GM10248 (cell line): ENCODE measurements around the gene MYL11.
A peak's percentile ranks its signal among the peaks of the same experiment; 100 is the strongest.

ENCODE experiments used
- CTCF ChIA-PET: fragments of 300-600 bp; sonication (Branson Sonifier 250); formaldehyde crosslinking; extraction: SDS; loops from one replicate; lab custom pipeline; 2021; ENCODE audit warnings: antibody characterized with exemption; lab: Yijun Ruan, JAX
- POLR2A ChIA-PET: fragments of 350-650 bp; sonication (Branson Sonifier 250); formaldehyde crosslinking; extraction: SDS; loops from one replicate; lab custom pipeline; 2020; ENCODE audit warnings: antibody characterized with exemption; lab: Yijun Ruan, JAX
- DNase-seq: peaks from one replicate; pipeline ENCODE4 v3.0.0; 2012; ENCODE audit errors: extremely low spot score
- TF ChIP-seq, protein P1 (sequence below): IDR thresholded peaks from 2 replicates; pipeline ENCODE4 v1.5.1; 2012; ENCODE audit warnings: mild to moderate bottlenecking, low read depth; ENCODE audit errors: extremely low read depth, missing control alignments, control extremely low read depth

Gene MYL11

DNA sequence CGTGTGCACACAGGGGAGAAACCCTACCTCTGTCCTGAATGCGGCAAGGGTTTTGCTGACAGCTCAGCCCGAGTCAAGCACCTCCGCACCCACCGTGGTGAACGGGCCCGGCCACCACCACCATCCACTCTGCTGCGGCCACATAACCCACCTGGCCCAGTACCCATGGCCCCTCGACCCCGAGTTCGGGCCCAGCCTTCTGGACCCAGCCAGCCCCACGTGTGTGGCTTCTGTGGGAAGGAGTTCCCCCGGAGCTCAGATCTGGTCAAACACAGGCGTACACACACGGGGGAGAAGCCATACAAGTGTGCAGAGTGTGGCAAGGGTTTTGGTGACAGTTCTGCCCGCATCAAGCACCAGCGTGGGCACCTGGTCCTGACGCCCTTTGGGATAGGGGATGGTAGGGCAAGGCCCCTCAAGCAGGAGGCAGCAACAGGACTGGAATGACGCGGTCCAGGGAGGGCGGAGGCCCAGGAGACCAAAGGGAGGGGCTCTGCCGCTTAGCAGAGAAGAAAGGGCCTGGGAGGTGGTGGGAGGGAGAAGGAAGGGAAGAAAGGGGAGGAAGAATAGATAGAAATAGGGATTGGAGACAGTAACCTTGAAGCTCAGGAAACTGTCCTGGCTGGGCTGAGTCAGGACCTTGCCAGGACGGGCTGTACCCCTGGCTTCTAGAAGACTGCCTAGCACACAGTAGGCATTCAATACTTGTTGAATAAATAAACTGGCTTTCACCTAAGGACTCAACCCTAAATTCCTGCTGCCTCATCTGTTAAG, 24.2 kb downstream of the MYL11 start:
- CTCF ChIA-PET = interaction anchor here (0.9 to 3.7 kb wide), 6 partner anchors 9 to 307 kb away, joined by 3 to 29 read pairs (median 3); partner anchors contain the start of genes DCTPP1, TBX6 and ZNF771
- TF ChIP-seq, protein P1, sequence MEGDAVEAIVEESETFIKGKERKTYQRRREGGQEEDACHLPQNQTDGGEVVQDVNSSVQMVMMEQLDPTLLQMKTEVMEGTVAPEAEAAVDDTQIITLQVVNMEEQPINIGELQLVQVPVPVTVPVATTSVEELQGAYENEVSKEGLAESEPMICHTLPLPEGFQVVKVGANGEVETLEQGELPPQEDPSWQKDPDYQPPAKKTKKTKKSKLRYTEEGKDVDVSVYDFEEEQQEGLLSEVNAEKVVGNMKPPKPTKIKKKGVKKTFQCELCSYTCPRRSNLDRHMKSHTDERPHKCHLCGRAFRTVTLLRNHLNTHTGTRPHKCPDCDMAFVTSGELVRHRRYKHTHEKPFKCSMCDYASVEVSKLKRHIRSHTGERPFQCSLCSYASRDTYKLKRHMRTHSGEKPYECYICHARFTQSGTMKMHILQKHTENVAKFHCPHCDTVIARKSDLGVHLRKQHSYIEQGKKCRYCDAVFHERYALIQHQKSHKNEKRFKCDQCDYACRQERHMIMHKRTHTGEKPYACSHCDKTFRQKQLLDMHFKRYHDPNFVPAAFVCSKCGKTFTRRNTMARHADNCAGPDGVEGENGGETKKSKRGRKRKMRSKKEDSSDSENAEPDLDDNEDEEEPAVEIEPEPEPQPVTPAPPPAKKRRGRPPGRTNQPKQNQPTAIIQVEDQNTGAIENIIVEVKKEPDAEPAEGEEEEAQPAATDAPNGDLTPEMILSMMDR = no peak
- POLR2A ChIA-PET = interaction anchor here (0.9 kb wide), 1 partner anchor 11 kb away, joined by 4 read pairs; no protein-coding TSS in a partner anchor
- no peak for DNase-seq

DNA sequence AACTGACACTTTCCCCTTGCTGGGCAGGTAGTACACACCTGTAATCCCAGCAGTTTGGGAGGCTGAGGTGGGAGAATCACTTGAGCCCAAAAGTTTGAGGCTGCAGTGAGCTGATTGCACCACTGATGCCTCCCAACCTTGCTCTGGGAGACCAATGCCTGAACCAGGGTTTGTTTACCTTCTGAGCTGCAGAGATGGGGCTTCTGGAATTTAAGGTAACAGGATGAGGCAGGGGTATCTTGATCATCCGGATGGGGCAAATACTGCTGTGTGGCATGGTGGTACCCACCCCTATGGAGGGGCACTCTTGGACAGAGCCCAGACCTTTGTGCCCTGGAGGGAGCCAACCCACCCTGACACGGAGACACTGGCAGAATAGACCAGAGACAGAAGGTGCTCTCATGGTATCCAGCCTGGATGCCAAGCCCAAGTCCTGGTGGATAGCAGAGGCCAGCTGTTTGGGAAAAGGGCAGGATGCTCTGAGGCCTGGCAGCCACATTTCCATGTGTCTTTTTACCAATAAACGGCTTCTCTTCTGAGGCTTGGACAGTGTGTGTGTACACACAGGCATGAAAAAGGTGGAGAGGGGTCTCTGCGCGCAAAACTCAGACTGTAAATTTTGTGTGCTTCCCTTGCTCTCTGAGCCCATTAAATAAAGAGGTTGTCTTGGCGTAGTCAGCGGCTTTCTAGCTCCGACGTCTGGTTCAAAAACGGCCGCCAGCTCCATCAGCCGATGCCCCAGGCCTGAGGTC, 25.0 kb downstream of the MYL11 start:
- DNase-seq = no peak
- POLR2A ChIA-PET = interaction anchor here (0.9 kb wide), 1 partner anchor 10 kb away, joined by 4 read pairs; no protein-coding TSS in a partner anchor
- TF ChIP-seq, protein P1 = no peak
- CTCF ChIA-PET = interaction anchor here (0.9 to 3.7 kb wide), 5 partner anchors 9 to 229 kb away, joined by 3 to 29 read pairs (median 3); partner anchors contain the start of genes DCTPP1, SEPTIN1 and ZNF771

DNA sequence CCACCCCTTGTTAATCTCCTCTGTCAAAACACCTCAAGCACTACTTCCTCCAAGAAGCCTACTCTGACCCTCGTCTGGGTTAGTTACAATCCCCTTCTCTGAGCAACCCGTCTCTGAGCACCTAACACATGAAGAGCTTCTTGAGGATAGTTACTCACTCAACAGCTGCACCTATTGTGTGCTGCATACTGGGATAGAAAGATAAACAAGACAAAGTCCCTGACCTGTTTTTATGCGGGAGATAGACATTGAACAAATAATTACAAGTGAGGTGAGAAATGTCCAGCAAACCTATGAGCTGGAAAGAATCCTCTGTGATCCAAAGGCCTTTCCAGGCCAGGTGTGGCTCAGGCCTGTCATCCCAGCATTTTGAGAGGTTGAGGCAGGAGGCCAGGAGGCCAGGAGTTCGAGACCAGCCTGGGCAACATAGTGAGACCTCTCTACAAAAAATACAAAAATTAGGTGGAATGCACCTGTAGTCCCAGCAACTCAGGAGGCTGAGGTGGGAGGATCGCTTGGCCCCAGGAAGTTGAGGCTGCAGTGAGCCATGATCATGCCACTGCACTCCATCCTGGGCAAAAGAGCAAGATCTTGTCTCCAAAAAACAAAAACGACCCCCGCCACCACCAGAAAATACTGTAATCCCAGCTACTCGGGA, 27.3 kb downstream of the MYL11 start:
- CTCF ChIA-PET = interaction anchor here (0.7 to 1.8 kb wide), 5 partner anchors 10 to 28 kb away, joined by 3 to 6 read pairs (median 3); partner anchors contain the start of genes DCTPP1 and SEPTIN1
- TF ChIP-seq, protein P1 = no peak
- POLR2A ChIA-PET = interaction anchor here (0.5 kb wide), 1 partner anchor 111 kb away, joined by 4 read pairs; no protein-coding TSS in a partner anchor
- no peak for DNase-seq

DNA sequence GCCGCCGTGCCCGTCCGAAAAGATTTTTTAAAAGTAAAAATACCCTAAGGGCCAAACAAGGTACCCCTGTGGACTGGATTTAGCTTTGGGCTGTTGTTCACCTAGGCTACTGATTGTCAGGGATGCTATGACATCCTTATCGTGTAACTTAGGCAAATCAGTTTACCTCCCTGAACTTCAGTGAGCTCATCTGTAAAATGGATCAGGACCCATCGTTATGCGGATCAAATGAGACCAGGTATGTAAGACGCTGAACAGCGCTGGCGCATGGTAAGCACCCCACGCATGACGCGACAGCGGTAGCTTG, 32.1 kb downstream of the MYL11 start:
- POLR2A ChIA-PET = interaction anchor here (1.0 kb wide), 1 partner anchor 9 kb away, joined by 3 read pairs; no protein-coding TSS in a partner anchor
- CTCF ChIA-PET = interaction anchor here (0.8 to 6.3 kb wide), 14 partner anchors 8 to 237 kb away, joined by 3 to 58 read pairs (median 8); partner anchors contain the start of genes DCTPP1, TBC1D10B and ZNF48
- DNase-seq = no peak
- TF ChIP-seq, protein P1 = no peak

DNA sequence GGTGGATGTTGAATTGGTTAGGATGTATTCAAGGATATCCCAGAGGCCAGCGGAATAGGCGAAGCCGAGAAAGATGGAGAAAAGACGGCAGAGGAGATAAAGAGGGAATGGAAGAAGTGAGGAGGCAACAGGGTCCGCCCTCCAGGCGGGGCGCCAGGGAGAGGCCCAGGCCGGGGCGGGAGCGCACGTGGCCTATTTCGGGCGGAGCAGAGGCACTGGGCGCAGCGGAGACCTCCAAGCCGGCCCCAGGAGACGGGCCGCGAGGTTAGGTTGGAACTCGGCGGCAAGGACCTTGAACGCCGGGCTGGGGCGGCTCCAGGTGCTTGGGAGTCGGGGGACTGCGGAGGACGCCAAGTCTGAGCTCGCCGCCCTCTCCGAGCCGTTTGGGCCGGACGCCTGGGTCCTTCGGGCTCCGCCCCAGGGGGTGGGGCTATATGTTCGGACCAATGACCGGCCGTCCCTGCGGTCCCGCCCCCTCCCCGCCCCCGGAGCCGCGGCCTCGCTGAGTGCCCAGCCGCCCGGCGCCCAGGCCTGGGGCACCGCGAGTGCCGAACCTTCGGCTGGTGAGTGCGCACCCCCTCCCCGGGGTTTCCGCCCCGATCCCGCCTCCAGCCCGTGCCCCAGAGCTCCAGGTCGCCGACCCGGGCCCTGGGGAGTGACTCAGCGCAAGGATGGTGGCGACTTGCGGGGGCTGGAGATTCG, 32.7 kb downstream of the MYL11 start, which contains the start of gene ZNF771:
Gene ZNF771, plus strand, starts transcription at position 505 of the 702 bp plus-strand sequence. CDS start 448 bp downstream, outside the sequence.
- ChIA-PET CTCF (interaction anchor here (0.8 to 6.3 kb wide), 18 partner anchors 8 to 236 kb away, joined by 3 to 58 read pairs (median 4); partner anchors contain the start of genes DCTPP1, TBC1D10B, ZNF48 and ZNF764), POLR2A (interaction anchor here (0.6 to 1.0 kb wide), 3 partner anchors 9 to 232 kb away, joined by 3 to 4 read pairs (median 3); no protein-coding TSS in a partner anchor)
- DNase-seq = peak; percentile 93
- TF ChIP-seq, protein P1 = no peak
